KOPT-K1 (cell line): ENCODE data around the gene TRIM44.
"Not testable (repeated sequence)": the region's sequence is repeated elsewhere in the genome, so short reads cannot be mapped to it uniquely, and the experiment has no call there.

ENCODE experiments used
- H3K27ac ChIP-seq: fragments of 200-600 bp; sonication (generic); 2 replicates; pipeline ENCODE4 v1.5.1; 2016; ENCODE audit warnings: antibody characterized with exemption, mild to moderate bottlenecking, low read depth, low read length; ENCODE audit not compliant: poor library complexity, severe bottlenecking
- H3K36me3 ChIP-seq: fragments of 200-600 bp; sonication (generic); 2 replicates; pipeline ENCODE4 v1.5.1; 2017; ENCODE audit warnings: antibody characterized with exemption, mild to moderate bottlenecking, low read length, moderate library complexity; ENCODE audit not compliant: insufficient read depth
- H3K9me3 ChIP-seq: fragments of 200-600 bp; sonication (generic); 2 replicates; pipeline ENCODE4 v1.5.1; 2017; ENCODE audit warnings: antibody characterized with exemption, low read length, mild to moderate bottlenecking; ENCODE audit not compliant: insufficient read depth, poor library complexity, severe bottlenecking

TRIM44 gene

DNA sequence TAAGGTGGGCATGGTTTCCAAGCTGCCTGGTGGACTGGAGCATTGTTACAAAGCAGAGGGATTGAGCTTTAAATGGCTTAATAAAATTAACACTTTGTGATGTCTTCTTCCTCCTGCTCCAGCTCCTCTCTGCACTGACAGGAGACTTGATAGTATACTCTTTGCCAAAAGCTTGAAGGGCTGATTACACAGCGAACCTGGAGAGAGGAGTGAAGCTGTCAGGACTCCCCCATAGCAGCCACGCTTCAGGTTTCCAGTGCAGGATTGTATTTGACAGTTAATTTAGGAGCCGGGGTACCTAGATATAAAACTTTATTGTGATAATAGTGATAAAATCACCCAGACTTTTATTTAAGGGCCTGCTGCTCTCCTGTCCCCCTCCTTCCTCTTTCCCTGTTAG is 50.0 kb downstream of the TRIM44 start:
- no peak overlapping the region for H3K27ac ChIP-seq
- no peaks in the 10 kb centered on the region for H3K36me3 ChIP-seq
- H3K9me3 ChIP-seq = no peaks in the 10 kb centered on the region

DNA sequence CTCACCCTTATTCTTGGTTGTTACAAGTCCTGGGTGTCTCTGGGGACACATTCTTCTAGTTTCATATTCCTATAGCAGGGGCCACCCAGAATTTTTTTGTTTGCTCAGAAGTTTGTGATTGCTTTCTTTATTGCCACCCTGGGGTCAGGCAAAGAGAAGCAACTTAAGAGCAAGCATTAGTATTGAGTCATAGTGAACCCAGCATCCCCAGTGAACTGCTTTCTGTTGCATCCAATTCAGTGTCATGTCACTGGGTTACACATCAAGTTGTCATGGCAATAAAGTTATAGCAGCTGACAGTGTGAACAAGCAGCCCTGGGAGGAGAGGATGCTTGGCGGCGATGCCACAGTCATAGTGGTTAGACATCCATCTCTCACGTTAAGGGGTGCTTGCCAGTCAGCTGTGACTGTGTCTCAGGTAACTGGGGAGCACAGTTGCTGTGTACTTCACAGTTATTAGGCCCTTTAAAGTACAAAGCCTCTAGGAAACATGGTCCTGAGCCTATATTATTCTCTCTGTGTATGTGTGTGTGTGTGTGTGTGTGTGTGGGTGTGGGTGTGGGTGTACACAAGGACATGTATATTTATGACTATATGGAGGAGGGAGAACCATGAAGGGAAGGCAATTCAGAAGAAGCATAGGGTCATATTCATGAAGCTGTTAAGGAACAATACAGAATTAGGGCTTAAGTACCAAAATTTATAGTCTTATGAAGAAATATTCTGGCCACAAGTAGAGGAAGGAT is 52.5 kb downstream of the TRIM44 start:
- Histone ChIP-seq H3K36me3 (no peaks in the 10 kb centered on the region), H3K9me3 (no peaks in the 10 kb centered on the region), H3K27ac (no peak overlapping the region)

DNA sequence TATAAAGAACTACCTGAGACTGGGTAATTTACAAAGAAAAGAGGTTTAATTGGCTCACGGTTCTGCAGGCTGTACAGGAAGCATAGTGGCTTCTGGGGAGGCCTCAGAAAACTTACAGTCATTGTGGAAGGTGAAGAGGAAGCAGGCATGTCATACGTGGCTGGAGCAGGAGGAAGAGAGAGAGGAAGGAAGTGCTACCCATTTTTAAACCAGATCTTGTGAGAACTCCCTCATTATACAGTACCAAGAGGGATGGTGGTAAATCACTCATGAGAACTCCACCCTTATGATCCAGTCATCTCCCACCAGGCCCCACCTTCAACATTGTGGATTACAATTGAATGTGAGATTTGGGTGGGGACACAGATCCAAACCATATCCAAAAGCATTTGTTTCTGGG is 53.1 kb downstream of the TRIM44 start:
- H3K36me3 ChIP-seq, H3K9me3 ChIP-seq, H3K27ac ChIP-seq: not testable (repeated sequence)

DNA sequence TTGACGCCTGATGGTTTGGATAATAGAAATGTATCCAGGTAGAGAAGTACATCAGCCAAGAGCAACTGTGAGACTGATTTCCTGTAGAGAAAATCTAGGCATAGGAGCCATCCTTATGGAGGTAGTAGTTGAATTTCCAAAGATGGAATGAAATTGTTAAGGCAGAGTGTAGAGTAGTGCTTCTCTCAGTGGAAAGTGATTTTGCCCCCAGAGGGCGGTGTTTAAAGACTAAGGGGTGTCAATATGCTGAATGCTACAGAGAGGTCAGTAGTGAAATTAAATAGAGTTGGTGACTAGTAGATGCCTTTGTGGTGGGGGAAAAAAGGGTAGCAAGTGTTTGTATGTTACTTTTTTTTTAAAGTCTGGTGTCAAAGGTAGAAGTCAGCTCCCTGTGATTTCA is 54.5 kb downstream of the TRIM44 start:
- Histone ChIP-seq H3K27ac (no peak overlapping the region), H3K36me3 (no peaks in the 10 kb centered on the region), H3K9me3 (no peaks in the 10 kb centered on the region)

DNA sequence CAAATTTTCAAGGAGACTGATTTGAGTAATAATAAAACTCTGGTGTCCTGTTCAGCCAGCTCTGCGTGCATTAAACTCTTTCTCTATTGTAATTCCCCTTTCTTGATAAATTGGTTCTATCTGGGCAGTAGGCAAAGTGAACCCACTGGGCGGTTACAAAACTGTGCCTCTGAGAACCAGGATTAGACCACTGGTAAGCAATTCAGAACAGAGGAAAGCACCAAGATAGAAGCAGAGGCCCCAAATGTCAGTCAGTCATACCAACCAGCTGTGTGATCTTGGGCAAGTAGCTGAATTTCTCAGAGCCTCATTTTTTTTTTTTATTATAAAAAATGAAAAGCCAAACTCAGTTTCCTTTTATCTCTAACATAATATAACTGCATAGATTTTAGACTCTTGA is 54.9 kb downstream of the TRIM44 start:
- Histone ChIP-seq H3K36me3 (no peaks in the 10 kb centered on the region), H3K9me3 (no peaks in the 10 kb centered on the region), H3K27ac (no peak overlapping the region)

DNA sequence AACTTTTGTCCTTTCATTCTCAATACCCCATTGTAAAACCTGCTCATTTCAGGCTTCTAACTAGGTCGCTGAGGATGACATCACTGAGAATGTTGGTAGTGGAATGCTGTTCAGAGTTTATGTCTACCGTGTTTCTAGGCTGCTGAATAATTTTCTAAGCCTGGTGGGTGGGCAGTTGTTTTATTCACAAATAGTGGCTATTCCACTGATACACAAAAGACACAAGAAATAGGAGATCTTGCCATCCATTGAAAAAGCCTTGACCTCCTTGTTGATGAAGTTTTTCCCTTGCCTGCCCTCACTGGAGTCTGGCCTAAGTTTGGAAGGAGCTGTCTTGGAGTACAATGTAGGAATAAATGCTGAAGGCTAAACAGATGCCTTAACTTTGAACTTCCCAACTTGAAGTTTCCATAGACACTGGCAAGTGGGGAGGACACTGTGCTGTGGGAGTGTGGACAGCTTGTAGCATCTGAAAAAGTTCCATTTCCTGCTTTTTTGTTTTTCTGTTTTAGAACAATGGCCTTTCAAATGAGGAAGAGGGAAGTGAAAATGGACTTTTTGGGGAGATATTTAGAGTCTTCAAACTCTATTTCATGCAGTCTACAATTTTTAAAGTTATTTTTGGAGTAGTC is 59.2 kb downstream of the TRIM44 start:
- Histone ChIP-seq H3K27ac (no peak overlapping the region), H3K36me3 (no peaks in the 10 kb centered on the region), H3K9me3 (no peaks in the 10 kb centered on the region)

DNA sequence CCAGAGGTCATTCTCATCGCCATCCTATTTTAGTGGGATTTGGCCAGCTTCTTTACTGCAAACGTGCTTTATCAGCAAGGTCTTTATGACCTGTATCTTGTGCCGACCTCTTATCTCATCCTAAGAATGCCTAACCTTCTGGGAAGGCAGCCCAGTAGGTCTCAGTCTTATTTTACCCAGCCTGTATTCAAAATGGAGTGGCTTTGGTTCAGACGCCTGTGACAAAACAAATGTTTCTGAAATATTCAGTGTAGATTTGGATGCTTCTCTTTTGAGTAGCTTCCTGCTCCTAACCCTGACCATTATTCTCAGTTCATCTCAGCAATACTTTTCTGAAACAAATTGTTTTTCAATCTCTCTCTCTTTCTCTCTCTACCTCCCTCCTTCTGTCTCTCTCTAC is 60.1 kb downstream of the TRIM44 start:
- Histone ChIP-seq H3K36me3 (no peaks in the 10 kb centered on the region), H3K27ac (no peak overlapping the region), H3K9me3 (no peaks in the 10 kb centered on the region)

DNA sequence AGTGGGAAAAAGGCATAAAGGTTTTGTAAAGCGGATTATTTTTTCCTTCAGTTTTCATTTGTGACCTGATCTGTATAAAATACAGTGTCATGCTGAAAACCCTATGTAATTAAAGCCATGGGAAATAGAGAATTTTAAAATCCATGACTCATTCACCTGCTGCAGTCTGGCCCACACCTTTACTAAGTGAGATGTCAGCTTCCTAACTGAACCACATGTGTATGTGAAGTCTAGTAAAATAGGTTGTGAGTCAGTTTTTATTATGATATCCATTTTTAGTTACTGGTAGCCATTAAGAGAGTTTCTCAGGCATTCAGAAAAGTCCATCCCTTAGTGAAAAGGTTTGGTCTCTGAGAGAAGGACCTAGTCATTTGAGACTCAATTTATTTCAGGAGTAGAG is 60.9 kb downstream of the TRIM44 start:
- no peaks in the 10 kb centered on the region for H3K9me3 ChIP-seq
- no peaks in the 10 kb centered on the region for H3K36me3 ChIP-seq
- H3K27ac ChIP-seq = no peak overlapping the region

DNA sequence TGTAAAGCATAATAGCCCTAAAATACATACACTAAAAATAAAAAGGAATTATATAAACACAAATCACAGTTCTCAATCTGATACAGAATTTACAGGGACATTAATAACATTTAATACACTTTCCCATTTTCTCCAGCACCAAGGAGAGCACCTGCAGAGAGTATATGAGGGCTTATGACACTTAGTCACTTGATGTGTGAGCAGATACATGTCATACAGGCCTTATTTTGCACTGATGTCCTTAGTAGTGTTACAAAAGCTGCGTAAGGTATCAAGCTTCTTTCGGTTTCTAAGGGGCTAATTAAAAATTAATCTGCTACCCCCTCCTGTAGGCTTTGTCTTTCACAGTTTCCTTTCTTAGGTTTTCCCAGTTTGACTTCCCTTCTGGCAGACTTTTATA is 61.3 kb downstream of the TRIM44 start:
- H3K36me3 ChIP-seq = no peaks in the 10 kb centered on the region
- no peak overlapping the region for H3K27ac ChIP-seq
- no peaks in the 10 kb centered on the region for H3K9me3 ChIP-seq

DNA sequence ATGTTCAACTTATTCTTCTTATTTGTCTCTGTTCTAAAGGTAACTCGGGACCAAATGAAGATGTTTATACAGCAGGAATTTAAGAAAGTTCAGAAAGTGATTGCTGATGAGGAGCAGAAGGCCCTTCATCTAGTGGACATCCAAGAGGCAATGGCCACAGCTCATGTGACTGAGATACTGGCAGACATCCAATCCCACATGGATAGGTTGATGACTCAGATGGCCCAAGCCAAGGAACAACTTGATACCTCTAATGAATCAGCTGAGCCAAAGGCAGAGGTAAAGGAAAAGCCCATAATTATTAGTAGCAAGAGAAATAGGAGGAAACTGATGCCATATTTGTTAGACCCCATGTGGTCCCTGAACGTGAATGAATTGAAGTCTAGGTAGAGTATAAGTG is 63.3 kb downstream of the TRIM44 start:
- Histone ChIP-seq H3K36me3 (no peaks in the 10 kb centered on the region), H3K27ac (no peak overlapping the region), H3K9me3 (no peaks in the 10 kb centered on the region)

DNA sequence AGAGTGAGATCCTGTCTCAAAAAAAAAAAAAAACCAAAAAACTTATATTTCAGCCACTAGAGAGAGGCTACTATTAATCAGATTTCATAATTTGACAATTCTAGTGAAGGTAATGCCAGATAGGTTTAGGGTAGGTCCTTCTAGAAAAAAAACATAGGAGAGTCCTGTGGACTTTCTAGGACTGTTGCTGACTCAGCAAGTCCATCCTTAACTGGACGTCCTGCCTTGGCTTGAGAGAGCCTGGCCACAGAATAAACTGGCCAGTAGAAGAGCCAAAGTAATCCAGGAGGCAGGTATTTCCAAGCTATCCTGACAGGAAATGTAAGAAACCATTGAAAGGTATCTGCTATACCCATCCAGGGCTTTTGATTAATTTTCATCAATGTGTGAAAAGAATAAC is 64.6 kb downstream of the TRIM44 start:
- Histone ChIP-seq H3K36me3 (no peaks in the 10 kb centered on the region), H3K27ac (no peak overlapping the region), H3K9me3 (no peaks in the 10 kb centered on the region)

DNA sequence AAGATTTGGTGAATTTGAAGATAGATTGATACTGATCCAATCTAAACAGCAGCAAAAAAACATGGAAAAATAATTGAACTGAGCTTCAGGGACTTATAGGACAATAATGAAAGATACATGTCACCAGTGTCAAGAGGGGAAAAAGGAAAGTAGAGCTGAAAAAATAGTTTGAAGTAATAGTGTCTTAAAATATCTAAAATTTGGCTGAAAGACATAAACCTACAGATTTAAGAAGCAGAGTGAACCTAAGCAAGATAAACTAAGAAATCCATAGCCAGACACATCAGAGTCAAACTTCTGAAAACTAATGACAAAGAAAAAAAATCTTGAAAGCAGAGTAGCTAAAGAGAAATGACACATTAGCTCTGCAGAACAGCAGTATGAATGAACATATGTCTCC is 67.7 kb downstream of the TRIM44 start:
- Histone ChIP-seq H3K27ac (no peak overlapping the region), H3K36me3 (no peaks in the 10 kb centered on the region), H3K9me3 (no peaks in the 10 kb centered on the region)

DNA sequence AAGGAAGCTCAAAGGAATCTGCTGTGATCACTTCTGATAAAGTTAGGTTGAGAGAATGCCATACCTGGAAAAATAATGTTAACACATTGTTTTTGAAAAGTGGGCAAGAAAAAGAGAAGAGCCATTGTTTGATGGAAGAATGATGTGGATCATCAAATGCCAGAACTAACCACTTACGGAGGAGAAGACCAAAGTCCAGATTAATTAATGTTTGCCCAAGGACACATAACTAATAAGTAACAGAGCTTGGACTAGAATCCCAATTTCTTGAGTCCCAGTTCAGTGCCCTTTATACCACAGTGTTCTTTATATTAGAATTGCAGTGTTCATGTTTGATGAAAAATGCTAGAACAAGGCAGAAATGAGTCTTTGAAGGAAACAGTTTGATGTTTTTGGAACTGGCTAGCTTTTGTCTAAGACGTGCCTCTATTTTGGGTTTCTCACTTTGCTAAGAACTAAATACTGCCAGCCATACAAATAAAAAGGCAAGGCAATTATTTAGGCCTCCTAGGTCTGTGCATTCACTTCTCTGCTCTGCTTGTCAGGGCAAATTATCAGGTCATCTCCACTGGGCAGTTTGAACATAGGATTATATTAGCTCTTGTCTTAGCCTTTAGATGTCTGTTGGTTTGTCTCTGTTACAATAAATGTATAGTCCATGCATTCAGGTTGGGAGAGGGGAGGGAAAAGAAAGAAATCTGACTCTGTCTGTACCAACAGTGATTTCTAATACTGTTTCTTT is 72.3 kb downstream of the TRIM44 start:
- H3K27ac ChIP-seq = no peak overlapping the region
- H3K36me3 ChIP-seq = no peaks in the 10 kb centered on the region
- no peaks in the 10 kb centered on the region for H3K9me3 ChIP-seq

DNA sequence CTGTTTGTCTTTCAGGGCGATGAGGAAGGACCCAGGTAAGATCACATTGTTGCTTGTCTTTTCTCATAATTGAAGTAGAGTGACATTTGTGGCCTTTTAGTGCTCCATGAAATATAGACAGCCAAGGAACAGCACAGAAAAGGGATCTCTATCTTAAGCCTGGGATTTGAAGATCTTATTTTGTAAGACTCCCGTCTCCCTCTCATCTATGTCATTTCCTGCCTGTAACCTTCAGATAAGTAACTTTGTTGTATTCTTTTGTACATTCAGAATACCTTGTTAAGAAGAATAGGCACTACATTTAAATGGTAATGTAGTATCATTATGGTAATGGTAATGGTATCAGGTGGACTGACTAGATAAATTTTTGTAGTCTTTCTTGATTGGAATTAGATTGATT is 72.8 kb downstream of the TRIM44 start:
- Histone ChIP-seq H3K27ac (no peak overlapping the region), H3K9me3 (no peaks in the 10 kb centered on the region), H3K36me3 (no peaks in the 10 kb centered on the region)

DNA sequence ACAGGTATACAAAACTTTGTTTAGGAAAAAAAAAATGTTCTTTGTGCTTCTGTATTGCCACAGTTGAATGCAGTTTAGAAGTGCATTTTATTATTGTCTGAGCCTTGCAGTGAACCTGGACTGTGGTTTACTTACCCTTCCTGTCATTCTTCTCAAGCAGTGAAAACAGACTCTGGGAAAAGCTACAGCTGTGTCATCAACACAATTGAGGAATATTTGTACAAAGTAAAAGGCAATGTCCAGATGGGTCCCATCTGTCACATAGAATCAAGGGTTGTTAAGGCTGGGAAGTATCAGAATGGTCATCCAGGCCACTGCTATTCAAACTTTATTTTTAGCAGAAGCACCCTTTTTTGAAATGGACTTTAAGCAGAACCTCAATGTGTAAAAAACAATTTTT is 73.3 kb downstream of the TRIM44 start:
- H3K36me3 ChIP-seq = no peaks in the 10 kb centered on the region
- no peak overlapping the region for H3K27ac ChIP-seq

DNA sequence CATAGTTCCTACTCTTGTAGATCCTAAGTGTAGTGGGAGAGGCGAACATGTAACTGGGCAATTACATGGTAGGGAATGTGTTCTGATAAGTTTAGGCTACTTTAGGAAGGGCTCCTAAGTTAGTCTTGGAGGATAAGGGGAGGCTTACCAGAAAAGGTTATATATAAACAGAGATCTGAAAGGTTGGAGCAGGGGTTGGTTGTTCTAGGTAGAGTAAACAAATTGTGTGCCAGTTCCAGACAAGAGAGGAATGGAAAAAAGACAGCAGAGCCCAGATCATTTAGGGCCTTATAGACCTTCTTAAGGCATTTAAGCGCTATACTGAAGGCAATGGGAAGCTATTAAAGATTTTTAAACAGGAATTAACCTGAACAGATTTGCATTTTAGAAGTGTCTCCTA is 74.4 kb downstream of the TRIM44 start:
- Histone ChIP-seq H3K27ac (no peak overlapping the region), H3K9me3 (no peaks in the 10 kb centered on the region), H3K36me3 (no peaks in the 10 kb centered on the region)

More for the DNA sequence above, 73.3 kb downstream of the TRIM44 start:
- H3K9me3 ChIP-seq = no peaks in the 10 kb centered on the region
